ENCODE results near the gene TMEM109.

TMEM109 gene

DNA sequence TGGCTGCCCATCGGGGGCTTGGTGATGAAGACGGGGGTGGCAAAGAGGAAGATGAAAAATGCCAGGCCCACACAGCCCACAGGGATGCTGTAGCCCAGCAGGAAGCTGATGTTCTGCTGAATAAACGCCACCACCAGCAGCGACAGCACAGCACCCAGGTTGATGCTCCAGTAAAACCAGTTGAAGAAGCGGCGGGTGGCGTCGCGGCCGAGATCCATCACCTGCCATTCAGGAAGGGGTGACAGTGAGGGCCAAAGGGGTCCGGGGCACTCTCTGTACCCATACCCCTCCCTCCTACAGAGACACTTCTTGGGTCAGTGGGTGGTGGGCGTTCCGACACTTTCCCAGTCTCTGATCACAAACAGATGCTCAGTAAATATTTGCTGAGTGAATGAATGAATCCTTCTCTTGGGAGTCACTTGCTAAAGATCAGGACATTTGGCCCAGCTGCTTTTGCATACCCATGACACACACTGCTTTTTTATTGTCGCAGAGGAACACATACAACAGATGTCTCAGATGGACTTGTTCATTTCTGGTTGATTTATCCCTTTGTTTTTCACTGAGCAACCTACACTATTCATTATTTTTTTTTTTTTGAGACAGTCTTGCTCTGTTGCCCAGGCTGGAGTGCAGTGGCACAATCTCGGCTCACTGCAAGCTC lies 32.8 kb downstream of the TMEM109 start:
- DNase-seq: no peak

GRCh38 chr11:60947700-60948099 lies 33.7 kb downstream of the TMEM109 start:
- DNase-seq: no peak

DNA sequence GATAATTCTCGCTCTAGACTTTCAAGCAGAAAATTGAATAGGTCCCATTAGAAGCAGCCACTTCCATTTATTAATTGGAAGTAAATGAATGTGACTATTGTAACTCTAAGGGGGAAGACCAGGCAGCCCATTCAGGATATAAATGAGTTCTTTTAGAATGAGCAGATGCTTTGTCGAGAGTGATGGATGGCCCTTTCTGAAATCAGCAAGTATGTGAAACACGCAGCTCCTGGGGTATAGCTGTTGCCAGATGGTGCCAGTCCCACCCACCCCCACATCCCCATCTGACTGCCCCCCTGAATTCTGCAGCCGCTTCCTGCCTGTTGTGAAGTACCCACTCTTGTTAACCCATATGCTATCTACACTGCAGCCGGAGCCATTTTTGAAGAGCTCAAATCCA lies 34.3 kb downstream of the TMEM109 start:
- no peak for DNase-seq

GRCh38 chr11:60950024-60950423 lies 36.1 kb downstream of the TMEM109 start:
- DNase-seq: no peak

DNA sequence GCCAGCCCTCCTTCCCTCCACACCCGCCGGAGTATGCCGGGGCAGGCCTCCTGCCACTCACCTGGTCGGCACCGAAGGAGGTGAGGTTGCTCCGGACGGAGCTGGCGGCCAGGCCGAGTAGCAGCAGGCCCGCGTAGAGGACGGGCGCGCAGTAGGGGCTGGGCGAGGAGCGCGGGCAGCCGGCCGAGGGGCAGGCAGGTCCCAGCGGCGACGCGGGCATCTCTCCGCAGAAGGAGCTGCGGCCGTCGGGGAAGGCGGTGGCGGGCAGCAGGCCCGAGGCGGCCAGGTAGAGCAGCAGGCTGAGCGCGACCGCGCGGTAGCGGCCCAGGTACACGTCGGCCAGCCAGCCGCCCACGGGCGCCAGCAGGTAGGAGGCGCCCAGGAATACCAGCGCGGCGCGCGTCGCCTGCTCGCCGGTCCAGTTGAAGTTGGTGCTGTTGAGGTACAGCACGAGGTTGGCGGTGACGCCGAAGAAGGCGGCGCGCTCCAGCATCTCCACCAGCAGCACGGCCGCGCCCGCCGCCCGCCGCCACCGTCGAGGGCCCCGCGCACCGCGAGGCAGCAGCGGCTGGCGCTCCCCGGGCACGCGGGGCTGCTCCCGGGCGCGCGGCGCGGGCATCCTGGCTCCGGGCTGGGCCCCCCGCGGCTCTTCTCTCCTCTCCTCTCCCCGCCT lies 37.1 kb downstream of the TMEM109 start:
- DNase-seq: no peak

- no peak for DNase-seq
Measured at GRCh38 chr11:60951606-60951903, 37.6 kb downstream of the TMEM109 start.

DNA sequence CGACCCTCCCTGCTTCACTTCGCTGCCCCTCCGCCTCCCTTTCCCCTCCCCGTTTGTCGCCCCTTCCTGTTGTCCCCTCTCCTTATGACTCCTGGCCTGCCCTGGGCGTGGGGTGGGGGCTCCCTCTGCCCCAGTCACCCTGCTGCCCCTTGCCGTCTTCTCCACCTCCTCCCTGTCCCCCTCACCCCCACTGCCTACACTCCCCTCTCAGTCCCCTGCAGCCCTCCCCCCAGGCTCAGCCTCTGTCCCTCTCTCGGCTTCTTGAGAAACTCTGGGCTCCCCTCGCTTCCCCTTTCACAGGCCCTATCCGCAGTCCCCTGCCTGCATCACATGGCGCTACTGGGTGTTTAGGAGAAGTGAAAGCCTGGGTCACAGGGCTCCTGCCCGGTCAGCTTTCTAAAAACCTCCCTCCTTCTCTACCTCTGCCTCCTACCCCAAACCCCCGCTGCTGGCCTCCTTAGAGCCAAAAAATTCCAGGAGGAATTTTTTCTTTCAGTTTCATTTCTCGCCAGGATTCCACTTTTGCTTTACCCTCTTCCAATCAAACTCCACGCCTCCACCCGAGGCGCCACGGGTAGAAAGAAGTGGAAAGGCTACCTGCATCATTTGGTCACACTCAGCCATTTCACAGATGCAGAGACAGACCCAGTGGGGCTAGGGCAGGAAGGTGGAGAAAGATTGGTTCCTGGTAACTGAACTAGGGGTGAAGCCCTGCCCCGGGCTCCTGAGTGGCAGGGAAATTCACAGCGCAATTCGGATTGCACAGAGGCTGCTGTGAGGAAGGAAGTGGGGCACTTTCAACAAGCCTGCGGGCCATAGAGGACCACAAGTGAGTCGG lies 38.2 kb downstream of the TMEM109 start, which contains the start of gene SLC15A3:
TSS of gene SLC15A3 (minus strand) at position 273 of the 838 bp plus-strand sequence. CDS start 625 bp downstream, outside the sequence.
- DNase-seq: no peak

- DNase-seq: no peak
Measured at GRCh38 chr11:60952742-60953170, 38.8 kb downstream of the TMEM109 start.

DNA sequence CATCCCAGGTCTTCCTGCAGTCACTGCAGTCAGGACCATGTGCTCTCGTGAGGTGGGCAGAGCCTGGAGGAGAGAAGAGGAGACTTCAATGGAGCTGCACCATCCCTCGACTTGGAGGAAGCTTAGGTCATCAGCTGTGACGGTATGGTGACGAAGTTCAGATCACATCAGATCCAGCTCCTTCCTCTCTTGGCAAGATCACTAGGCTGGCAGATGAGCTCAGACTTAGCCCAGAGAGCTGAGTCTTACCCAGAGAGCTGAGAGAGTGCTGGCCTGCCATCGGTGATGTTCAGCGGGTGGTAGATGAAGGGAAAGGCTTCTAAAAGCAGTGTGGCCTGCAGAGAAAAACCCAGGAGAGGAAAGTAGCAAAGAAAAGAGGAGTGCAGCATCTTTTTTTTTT lies 39.8 kb downstream of the TMEM109 start:
- DNase-seq: no peak

GRCh38 chr11:60954421-60954820 lies 40.5 kb downstream of the TMEM109 start:
- DNase-seq: no peak

DNA sequence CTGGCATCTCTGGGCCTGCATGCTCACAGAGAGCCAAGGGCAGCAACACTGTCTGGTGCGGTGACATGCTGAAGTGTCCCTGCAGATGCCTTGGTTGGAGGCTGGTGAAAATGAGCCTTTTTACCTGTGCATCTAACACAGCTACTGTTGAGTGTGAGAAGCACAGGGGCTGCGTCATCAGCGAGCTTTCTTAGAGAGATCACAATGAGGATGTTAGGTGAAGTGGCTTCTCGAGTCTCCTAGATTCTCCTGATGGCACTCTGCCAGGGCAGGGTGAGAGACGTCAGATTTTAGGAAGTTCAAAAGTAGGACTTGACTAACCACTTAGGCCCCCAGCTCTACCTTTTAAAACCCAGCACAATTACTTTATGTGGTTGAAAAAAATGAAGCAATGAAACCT lies 41.6 kb downstream of the TMEM109 start:
- DNase-seq: no peak

- no peak for DNase-seq
Measured at GRCh38 chr11:60957188-60957587, 43.2 kb downstream of the TMEM109 start.

DNA sequence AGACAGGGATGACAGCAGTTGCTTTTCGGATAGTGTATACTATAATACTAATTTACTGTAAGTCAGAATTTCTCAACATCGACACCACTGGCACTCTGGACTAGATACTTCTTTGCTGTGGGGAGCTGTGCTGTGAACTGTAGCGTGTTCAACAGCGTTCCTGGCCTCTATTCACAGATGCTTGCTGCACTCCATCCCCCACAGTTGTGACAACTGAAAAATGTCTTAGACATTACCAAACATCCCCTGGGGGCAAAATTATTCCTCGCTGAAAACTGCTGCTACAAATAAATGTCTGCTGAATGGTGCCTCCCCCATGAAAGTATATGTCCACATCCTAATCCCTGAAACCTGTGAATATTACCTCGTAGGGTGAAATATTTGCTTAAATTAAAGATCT lies 45.5 kb downstream of the TMEM109 start:
- no peak for DNase-seq

- no peak for DNase-seq
Measured at GRCh38 chr11:60960405-60960804, 46.4 kb downstream of the TMEM109 start.

GRCh38 chr11:60964801-60965200 lies 50.8 kb downstream of the TMEM109 start:
- DNase-seq: no peak

GRCh38 chr11:60966890-60967289 lies 52.9 kb downstream of the TMEM109 start:
- DNase-seq: no peak

- DNase-seq: no peak
Measured at GRCh38 chr11:60968223-60968622, 54.3 kb downstream of the TMEM109 start.

- DNase-seq: peak; percentile 87
Measured at GRCh38 chr11:60970369-60970774, 56.4 kb downstream of the TMEM109 start.

DNA sequence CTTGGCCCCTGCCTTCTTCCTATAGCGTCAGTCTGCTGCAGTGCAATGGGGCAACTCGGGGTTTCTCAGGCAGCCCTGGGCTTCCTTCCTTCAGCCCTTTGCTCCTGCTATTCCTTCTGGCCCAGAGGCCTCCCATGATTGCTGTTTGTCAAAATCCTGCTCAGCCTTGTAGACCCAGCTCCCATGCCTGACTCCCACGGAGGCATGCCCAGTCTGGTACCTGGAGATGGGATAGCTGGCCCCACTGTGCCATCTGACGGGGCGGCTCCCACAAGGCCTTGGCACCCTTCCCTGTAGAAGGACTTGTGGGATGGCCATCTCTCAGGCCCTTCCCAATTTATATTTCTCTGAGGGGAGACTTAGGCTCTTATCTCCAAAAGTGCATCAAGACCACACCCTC lies 56.9 kb downstream of the TMEM109 start:
- no peak for DNase-seq

DNA sequence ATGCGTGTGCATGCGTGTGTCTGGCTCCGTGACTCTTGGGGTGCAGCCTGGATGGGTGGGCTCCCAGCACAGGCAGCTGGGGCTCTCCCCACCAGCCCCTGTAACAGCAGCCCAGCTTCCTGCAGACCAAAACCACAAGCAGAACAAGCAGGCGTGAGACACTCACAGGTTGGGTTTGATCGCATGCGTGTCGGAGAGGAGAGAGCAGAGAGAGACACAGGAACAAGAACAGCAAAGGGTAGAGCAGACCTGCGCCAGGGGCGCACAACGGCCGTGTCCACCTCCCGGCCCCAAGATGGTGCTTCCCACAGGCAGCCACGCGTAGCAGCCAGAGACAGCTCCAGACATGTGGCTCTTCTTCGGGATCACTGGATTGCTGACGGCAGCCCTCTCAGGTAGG lies 57.6 kb downstream of the TMEM109 start, which contains the start of gene CD6:
TSS of gene CD6 (plus strand) at position 161 of the 400 bp plus-strand sequence. CDS start at position 347, 186 bp downstream.
- DNase-seq: peak; percentile 83

DNA sequence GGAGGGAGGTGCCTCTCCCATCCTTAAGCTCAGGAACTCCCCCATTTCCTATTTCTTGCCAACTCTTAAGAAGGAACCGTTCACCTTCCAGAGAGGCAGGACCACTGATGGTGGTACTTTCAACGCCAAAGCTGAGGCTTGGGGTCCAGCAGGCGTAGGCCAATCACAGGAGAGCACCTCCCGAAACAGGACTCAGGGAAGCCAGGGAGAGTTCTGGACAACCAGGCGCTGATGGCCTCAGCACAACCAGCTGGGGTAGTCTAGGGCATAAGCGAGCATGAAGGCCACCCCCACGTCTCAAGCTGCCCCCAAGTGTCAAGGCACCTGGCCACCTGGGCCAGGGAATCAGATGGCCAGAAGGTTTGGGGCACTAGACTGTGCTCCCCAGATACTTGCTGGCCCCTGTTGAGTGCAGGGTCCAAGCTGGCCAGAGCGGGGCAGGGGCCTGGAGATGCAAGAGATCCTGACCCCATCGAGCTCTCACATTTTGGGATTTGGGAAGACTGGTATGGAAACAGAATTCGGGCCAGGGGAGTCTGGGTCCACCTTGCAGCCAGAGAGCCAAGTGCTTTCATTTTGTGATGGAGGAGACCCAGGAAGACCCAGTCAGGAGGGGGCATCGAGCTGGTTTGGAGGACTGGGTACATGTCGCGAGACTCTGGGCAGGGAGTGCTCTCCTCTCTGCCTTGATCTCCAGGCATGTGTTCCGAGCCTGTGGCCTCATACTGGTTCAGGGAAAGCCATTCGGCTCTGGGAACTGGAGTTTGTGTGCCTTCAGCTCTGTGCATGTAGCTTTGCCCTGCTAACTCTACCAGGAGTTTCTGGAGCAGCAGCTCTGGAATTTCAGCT lies 58.4 kb downstream of the TMEM109 start:
- DNase-seq: peak; percentile 66
